T-cell (primary cell): Measurements from ENCODE around the gene TRPC4. TPM values are rescaled to one million over a fixed set of nuclear protein-coding genes. Genes with fewer than 3 reads are reported as not detected.

Experiments used
- ATAC-seq, 4 experiments: fragments of 200-7000 bp in 3 of 4; fragments of 150-1000 bp in 1 of 4; cut with Tn5 transposase; replicated peaks in 1 of 4; 1 replicate in 3 of 4; 2 replicates in 1 of 4; pipeline ENCODE4 v1.10.0; 2021; ENCODE audit warnings: moderate library complexity in 3 of 4, mild to moderate bottlenecking in 2 of 4, moderate number of reproducible peaks in 1 of 4
- CTCF ChIA-PET, 2 donors: fragments of 300-600 bp; sonication (Branson Sonifier 250); formaldehyde crosslinking; loops; one replicate each; lab custom pipeline; 2022; ENCODE audit warnings: antibody characterized with exemption in 2 of 2; lab: Charles Lee
- POLR2A ChIA-PET, 2 donors: fragments of 300-600 bp; sonication (Branson Sonifier 250); formaldehyde crosslinking; loops; one replicate each; lab custom pipeline; 2022; ENCODE audit warnings: antibody characterized with exemption in 2 of 2; lab: Charles Lee
- DNase-seq, 35 experiments: peaks; one replicate each; pipeline versions ENCODE4 v3.0.0 to v3.0.0-alpha.2; 2013 to 2023
- H3K27ac ChIP-seq: one replicate; pipeline ENCODE4 v1.5.1; 2013; ENCODE audit warnings: low read length
- H3K27me3 ChIP-seq, 2 experiments: replicated peaks in 1 of 2; 1 replicate in 1 of 2; 2 replicates in 1 of 2; pipeline versions ENCODE4 v1.6.1 to v1.7.0; 2013; ENCODE audit warnings: low read length in 1 of 2, mixed read lengths in 1 of 2; ENCODE audit not compliant: control insufficient read depth in 2 of 2, insufficient read depth in 2 of 2; ENCODE audit errors: extremely low read depth in 1 of 2
- H3K36me3 ChIP-seq, 2 donors: 1 replicate in 1 of 2; 2 replicates in 1 of 2; pipeline versions ENCODE4 v1.6.1 to v1.7.0; 2013; ENCODE audit warnings: low read length in 1 of 2; ENCODE audit not compliant: control insufficient read depth in 2 of 2, insufficient read depth in 1 of 2; ENCODE audit errors: extremely low read depth in 1 of 2
- H3K4me1 ChIP-seq, 2 experiments: 1 replicate in 1 of 2; 2 replicates in 1 of 2; pipeline versions ENCODE4 v1.6.1 to v1.7.0; 2013; ENCODE audit warnings: low read length in 2 of 2, mixed read lengths in 1 of 2; ENCODE audit not compliant: insufficient read depth in 2 of 2, control insufficient read depth in 1 of 2; ENCODE audit errors: extremely low read depth in 1 of 2
- H3K4me3 ChIP-seq, 2 donors: 1 replicate in 1 of 2; 2 replicates in 1 of 2; pipeline versions ENCODE4 v1.5.1 to v1.7.0; 2013; ENCODE audit warnings: mild to moderate bottlenecking in 2 of 2, low read length in 1 of 2, moderate library complexity in 1 of 2; ENCODE audit not compliant: control insufficient read depth in 1 of 2; ENCODE audit errors: extremely low read depth in 1 of 2
- H3K9me3 ChIP-seq: 2 replicates; pipeline ENCODE4 v1.7.0; 2013
- H3K27ac Mint-ChIP-seq, 2 donors: one replicate each; pipeline ENCODE4 v1.8.0; 2020 to 2021; ENCODE audit warnings: mild to moderate bottlenecking in 2 of 2, mixed read lengths in 2 of 2
- H3K27me3 Mint-ChIP-seq, 2 donors: one replicate each; pipeline ENCODE4 v1.8.0; 2021 to 2022; ENCODE audit warnings: mixed read lengths in 2 of 2
- H3K36me3 Mint-ChIP-seq: one replicate; pipeline ENCODE4 v1.8.0; 2021; ENCODE audit warnings: mixed read lengths
- H3K4me1 Mint-ChIP-seq, 3 donors: one replicate each; pipeline ENCODE4 v1.8.0; 2020 to 2022; ENCODE audit warnings: mixed read lengths in 3 of 3, mild to moderate bottlenecking in 1 of 3
- H3K4me3 Mint-ChIP-seq, 3 donors: one replicate each; pipeline ENCODE4 v1.8.0; 2020 to 2022; ENCODE audit warnings: mild to moderate bottlenecking in 3 of 3, mixed read lengths in 3 of 3, moderate library complexity in 3 of 3
- H3K9me3 Mint-ChIP-seq, 3 donors: one replicate each; pipeline ENCODE4 v1.8.0; 2020 to 2022; ENCODE audit warnings: mixed read lengths in 3 of 3
- WGBS: methylation state at CpG from one replicate; pipeline ENCODE4 v1.1.5; 2013; ENCODE audit warnings: missing lambda C conversion rate; ENCODE audit not compliant: insufficient coverage; 5-methylcytosine and 5-hydroxymethylcytosine counted together
- total RNA-seq, 35 experiments: library from RNA in 6 of 35; stranded (reverse) in 6 of 35; fragments of 120-200 nt in 1 of 35; gene quantifications; one replicate each; pipeline versions ENCODE4 v1.2.1 to v1.2.4 and lab custom pipeline; 2013 to 2026

TRPC4 gene
- total RNA-seq, result not detected
- not detected for total RNA-seq (2013)
- 0 reads per million in 29 experiments for total RNA-seq (lab: John Stamatoyannopoulos, UW)

DNA sequence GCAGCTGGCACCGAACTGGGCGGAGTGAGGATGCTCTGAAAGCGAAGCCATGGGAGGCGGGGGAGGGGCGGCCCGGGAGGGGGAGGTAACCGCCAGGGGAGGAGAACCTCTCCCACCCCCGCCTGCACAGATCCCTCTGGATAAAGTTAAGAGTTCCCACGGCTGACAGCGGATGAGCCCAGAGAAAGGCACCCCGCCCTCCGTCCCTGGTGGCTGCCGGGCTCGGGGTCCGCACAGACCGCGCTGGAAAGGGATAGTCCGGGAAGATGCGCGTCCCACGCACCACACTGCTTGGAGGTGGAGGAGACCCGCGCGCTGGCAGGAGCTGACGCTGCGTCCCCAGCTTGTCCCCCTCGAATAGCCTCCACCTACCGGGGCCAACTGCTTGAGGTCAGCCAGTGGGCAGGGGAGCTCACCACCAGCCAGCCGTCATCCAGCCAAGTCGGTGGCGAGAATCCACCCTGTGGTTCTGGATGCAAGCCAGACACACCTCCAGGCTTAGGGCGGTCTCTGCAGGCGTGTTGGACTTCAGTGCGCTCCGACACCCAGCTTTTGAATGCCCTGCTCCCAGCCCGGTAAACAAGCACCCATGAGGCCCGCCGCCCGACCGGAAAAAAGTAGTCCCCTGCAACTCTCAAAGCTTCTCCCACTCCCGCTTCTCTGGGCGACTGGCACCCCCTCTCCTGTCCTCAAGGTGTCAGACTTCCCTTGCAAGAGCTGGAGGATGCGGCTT is at the start of gene TRPC4:
TSS of gene TRPC4 (minus strand) at position 17 of the 733 bp plus-strand sequence. CDS start 86,439 bp downstream, outside the sequence.
- Histone ChIP-seq H3K27ac (no peak within 1 kb of the TSS), H3K9me3 (no peaks in the 10 kb centered on the region), H3K4me1 (no peaks in the 10 kb centered on the region), H3K27me3 (peaks cover 9 to 22% of the 10 kb centered on the region in 2 experiments), H3K4me3 (peak within 1 kb of the TSS in 1 of 2 donors; percentile 6), H3K36me3 (no peaks in the 10 kb centered on the region)
- POLR2A ChIA-PET, result no interaction called here
- peak within 1 kb of the TSS in 1 of 2 donors; percentile 52 for H3K27ac Mint-ChIP-seq
- H3K4me1 Mint-ChIP-seq, result peaks cover 5 to 7% (median 7%) of the 10 kb centered on the region in 3 donors
- H3K27me3 Mint-ChIP-seq, result peaks cover 22 to 24% of the 10 kb centered on the region in 2 donors
- DNase-seq, result no peak
- H3K9me3 Mint-ChIP-seq, result peaks cover 4 to 6% (median 4%) of the 10 kb centered on the region in 3 donors
- ATAC-seq, result peak in 1 of 4 experiments; percentile 20
- no peaks in the 10 kb centered on the region for H3K36me3 Mint-ChIP-seq
- CTCF ChIA-PET, result no interaction called here
- peak within 1 kb of the TSS in 1 of 3 donors; percentile 46 for H3K4me3 Mint-ChIP-seq
- WGBS, result 14% methylated on average over 34 of the region's 43 CpGs

DNA sequence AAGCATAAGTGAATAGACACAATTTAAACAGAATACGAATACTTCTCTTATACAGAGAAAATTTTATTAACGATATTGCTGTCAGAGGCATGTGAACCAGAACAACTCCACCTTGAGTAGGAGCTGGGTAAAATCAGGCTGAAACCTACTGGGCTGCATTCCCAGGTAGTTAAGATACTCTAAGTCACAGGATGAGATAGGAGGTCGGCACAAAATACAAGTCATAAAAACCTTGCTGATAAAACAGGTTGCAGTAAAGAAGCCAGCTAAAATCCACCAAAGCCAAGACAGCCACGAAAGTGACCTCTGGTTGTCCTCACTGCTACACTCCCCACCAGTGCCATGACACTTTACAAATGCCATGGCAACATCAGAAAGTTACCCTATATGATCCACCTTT is 49.2 kb upstream of the TRPC4 start:
- H3K27me3 ChIP-seq, result no peaks in the 10 kb centered on the region
- no peak overlapping the region for H3K27ac Mint-ChIP-seq
- H3K4me1 ChIP-seq, result no peaks in the 10 kb centered on the region
- H3K27me3 Mint-ChIP-seq, result no peaks in the 10 kb centered on the region
- no peak overlapping the region for H3K4me3 ChIP-seq
- no peaks in the 10 kb centered on the region for H3K36me3 ChIP-seq
- peaks cover 0 to 17% (median 2%) of the 10 kb centered on the region in 3 donors for H3K9me3 Mint-ChIP-seq
- no peaks in the 10 kb centered on the region for H3K9me3 ChIP-seq
- POLR2A ChIA-PET, result no interaction called here
- CTCF ChIA-PET, result no interaction called here
- H3K4me1 Mint-ChIP-seq, result no peaks in the 10 kb centered on the region
- WGBS, result 0% methylated on average over 1 of the region's 4 CpGs
- H3K4me3 Mint-ChIP-seq, result no peak overlapping the region
- no peaks in the 10 kb centered on the region for H3K36me3 Mint-ChIP-seq
- no peak for DNase-seq
- no peak overlapping the region for H3K27ac ChIP-seq
- no peak for ATAC-seq

DNA sequence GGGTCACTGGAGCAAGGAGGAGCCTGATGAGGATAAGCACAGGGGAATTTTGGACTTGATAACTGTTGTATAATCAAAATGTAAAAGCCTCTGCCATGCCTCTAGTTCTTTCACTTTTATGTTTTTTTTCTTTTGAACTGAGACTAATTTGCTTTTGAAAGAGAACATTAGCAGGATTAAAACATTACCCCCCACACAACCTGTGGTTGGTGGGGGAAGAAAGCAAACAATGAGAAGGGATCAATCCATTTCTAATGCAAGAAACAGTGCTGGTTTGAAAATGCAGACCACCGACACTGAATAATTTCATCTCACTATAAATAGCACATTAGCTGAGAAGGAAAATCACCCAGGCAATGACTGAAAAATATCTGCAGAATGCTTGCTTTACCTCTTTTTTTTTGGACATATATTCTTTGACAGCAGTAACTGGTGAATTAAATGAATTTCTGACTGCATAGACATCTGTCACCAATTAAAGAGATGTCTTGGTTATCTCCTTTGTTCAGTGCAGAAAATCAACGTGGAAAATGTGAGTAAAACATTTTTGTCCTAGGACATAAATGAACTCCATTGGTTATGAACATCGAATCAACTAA is 48.6 kb upstream of the TRPC4 start:
- Mint-ChIP-seq H3K27ac (no peak overlapping the region), H3K36me3 (no peaks in the 10 kb centered on the region), H3K27me3 (no peaks in the 10 kb centered on the region), H3K4me1 (no peaks in the 10 kb centered on the region), H3K9me3 (peaks cover 0 to 17% (median 2%) of the 10 kb centered on the region in 3 donors), H3K4me3 (no peak overlapping the region)
- Histone ChIP-seq H3K4me1 (no peaks in the 10 kb centered on the region), H3K27me3 (no peaks in the 10 kb centered on the region), H3K27ac (no peak overlapping the region), H3K9me3 (no peaks in the 10 kb centered on the region), H3K4me3 (no peak overlapping the region), H3K36me3 (no peaks in the 10 kb centered on the region)
- no peak for DNase-seq
- ChIA-PET CTCF (no interaction called here), POLR2A (no interaction called here)
- no CpG with 5 or more reads among the region's 3 CpGs for WGBS
- no peak for ATAC-seq

DNA sequence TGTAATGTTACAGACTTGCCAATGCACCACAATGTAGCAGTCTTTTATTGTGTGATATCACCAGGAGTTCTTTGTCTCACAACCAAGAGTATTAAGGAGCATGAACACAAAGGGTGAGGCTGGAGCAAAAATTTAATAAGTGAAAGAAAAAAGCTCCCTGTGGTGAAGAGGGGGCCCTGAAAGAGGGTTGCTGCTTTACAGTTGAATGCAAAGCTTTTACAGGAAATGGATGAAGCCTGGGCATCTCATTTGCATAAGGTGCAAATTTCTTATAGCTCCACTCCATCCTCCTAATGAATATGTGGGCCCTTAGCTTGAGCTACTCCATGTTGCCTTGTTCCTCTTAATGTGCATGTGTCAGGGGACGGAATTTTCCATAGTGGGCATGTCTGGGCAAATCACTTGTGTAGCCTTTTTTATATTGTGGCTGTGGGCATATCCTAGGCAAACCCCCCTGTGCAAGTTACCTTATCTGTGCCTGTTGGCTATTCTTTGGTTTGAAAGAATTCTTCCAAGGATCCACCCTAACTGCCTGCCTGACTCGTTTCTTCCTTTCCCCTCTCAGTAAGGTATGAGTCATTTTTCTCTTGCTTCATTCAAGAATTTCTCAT is 45.3 kb upstream of the TRPC4 start:
- Histone ChIP-seq H3K27me3 (no peaks in the 10 kb centered on the region), H3K36me3 (no peaks in the 10 kb centered on the region), H3K4me1 (no peaks in the 10 kb centered on the region), H3K9me3 (no peaks in the 10 kb centered on the region), H3K4me3 (no peak overlapping the region), H3K27ac (no peak overlapping the region)
- Mint-ChIP-seq H3K4me1 (no peaks in the 10 kb centered on the region), H3K27me3 (no peaks in the 10 kb centered on the region), H3K27ac (no peak overlapping the region), H3K4me3 (no peak overlapping the region), H3K9me3 (peaks cover 0 to 22% (median 0%) of the 10 kb centered on the region in 3 donors), H3K36me3 (no peaks in the 10 kb centered on the region)
- no CpG with 5 or more reads among the region's 2 CpGs for WGBS
- ChIA-PET CTCF (no interaction called here), POLR2A (no interaction called here)
- no peak for DNase-seq
- no peak for ATAC-seq

DNA sequence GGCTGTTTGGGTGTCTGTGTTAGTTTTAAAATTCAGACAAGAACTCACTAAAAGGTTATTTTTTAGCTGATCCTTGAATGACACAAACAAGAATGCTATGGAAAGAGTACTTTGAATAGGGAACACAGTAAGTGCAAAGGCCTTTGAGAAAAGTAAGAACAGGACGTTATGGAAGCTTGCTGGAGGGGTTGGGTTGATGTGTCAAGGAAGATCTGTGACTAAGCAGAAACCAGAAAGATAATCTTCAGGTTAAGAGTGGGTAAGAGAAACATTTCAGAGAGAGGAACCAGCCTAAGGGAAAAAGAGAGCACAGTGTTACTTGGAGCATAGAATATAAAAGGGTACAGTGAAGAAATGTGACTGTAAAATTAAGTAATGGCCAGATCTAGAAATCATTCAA is 41.2 kb upstream of the TRPC4 start:
- H3K4me1 ChIP-seq, result no peaks in the 10 kb centered on the region
- POLR2A ChIA-PET, result no interaction called here
- DNase-seq (no peak), ATAC-seq (no peak)
- no peaks in the 10 kb centered on the region for H3K27me3 ChIP-seq
- H3K4me3 ChIP-seq, result no peak overlapping the region
- Mint-ChIP-seq H3K36me3 (no peaks in the 10 kb centered on the region), H3K27ac (no peak overlapping the region), H3K4me1 (no peaks in the 10 kb centered on the region), H3K4me3 (no peak overlapping the region), H3K9me3 (peaks cover 0 to 14% (median 0%) of the 10 kb centered on the region in 3 donors), H3K27me3 (no peaks in the 10 kb centered on the region)
- CTCF ChIA-PET, result no interaction called here
- H3K27ac ChIP-seq, result no peak overlapping the region
- no peaks in the 10 kb centered on the region for H3K36me3 ChIP-seq
- WGBS, result 10% methylated on average over 1 of the region's 1 CpG
- H3K9me3 ChIP-seq, result no peaks in the 10 kb centered on the region

DNA sequence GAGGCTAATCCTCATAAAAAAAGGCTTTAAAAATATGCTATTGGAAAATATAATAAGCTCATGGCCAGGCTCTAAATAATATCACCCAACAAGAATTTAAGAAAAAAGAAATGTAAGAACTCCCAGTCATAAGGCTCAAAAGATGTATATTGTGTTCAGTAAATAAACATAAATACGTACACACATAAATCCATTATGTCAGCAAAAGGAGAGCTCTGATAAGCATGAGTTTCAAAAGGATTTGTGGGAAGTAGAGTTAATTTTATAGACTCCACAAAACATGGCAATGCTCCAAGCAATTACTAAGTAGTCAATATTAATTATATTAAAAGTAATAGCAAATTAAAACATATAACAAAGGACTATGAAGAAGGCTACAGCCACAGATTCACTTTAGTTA is 37.3 kb upstream of the TRPC4 start:
- no CpG with 5 or more reads among the region's 1 CpG for WGBS
- CTCF ChIA-PET, result no interaction called here
- H3K27ac Mint-ChIP-seq, result no peak overlapping the region

More for the DNA sequence above, 37.3 kb upstream of the TRPC4 start:
- Mint-ChIP-seq H3K27me3 (no peaks in the 10 kb centered on the region), H3K4me1 (no peaks in the 10 kb centered on the region), H3K4me3 (no peak overlapping the region), H3K36me3 (no peaks in the 10 kb centered on the region), H3K9me3 (peaks cover 0 to 10% (median 9%) of the 10 kb centered on the region in 3 donors)
- Histone ChIP-seq H3K36me3 (no peaks in the 10 kb centered on the region), H3K27me3 (no peaks in the 10 kb centered on the region), H3K4me1 (no peaks in the 10 kb centered on the region), H3K4me3 (no peak overlapping the region), H3K9me3 (no peaks in the 10 kb centered on the region), H3K27ac (no peak overlapping the region)
- POLR2A ChIA-PET, result no interaction called here
- no peak for DNase-seq
- no peak for ATAC-seq
